IMR-90 (cell line): ENCODE data around the gene STARD7. TPM values are rescaled to one million over a fixed set of nuclear protein-coding genes. Genes with fewer than 3 reads are reported as not detected.

Experiments used
- ATAC-seq: fragments of 200-7000 bp; cut with Tn5 transposase; 2 replicates; pipeline ENCODE4 v1.9.1; 2020; ENCODE audit warnings: low read depth, mild to moderate bottlenecking, moderate library complexity
- BruUV-seq: library from RNA; stranded (reverse); fragments of 400-500 nt; replicated peaks from 2 replicates; lab custom pipeline; 2021; lab: Mats Ljungman, UMichigan
- CTCF ChIA-PET: fragments of 300-600 bp; formaldehyde crosslinking; extraction: SDS; loops from one replicate; lab custom pipeline; 2021; ENCODE audit warnings: antibody characterized with exemption; lab: Yijun Ruan, JAX
- POLR2A ChIA-PET: fragments of 300-600 bp; sonication (Branson Sonifier 250); formaldehyde crosslinking; loops from one replicate; lab custom pipeline; 2022; ENCODE audit warnings: antibody characterized with exemption; ENCODE audit not compliant: unreplicated experiment; lab: Charles Lee
- DNase-seq: peaks from one replicate; pipeline ENCODE4 v3.0.0; 2013
- H2AFZ ChIP-seq: replicated peaks from 2 replicates; pipeline ENCODE3; 2013; ENCODE audit warnings: low read length, mild to moderate bottlenecking; ENCODE audit not compliant: poor library complexity
- H2AK5ac ChIP-seq: 2 replicates; pipeline ENCODE4 v1.6.1; 2013; ENCODE audit warnings: low read depth, low read length, inconsistent platforms
- H2AK9ac ChIP-seq: replicated peaks from 2 replicates; pipeline ENCODE3; 2013; ENCODE audit warnings: mild to moderate bottlenecking, low read depth, low read length, moderate library complexity; ENCODE audit not compliant: poor library complexity
- H2BK120ac ChIP-seq: 2 replicates; pipeline ENCODE4 v1.6.1; 2013; ENCODE audit warnings: low read depth, low read length, inconsistent platforms
- H2BK15ac ChIP-seq: 3 replicates; pipeline ENCODE4 v1.6.1; 2013; ENCODE audit warnings: low read depth, low read length, inconsistent platforms
- H2BK20ac ChIP-seq: 2 replicates; pipeline ENCODE4 v1.6.1; 2013; ENCODE audit warnings: low read depth, mild to moderate bottlenecking, inconsistent platforms, low read length, moderate library complexity
- H2BK5ac ChIP-seq: 2 replicates; pipeline ENCODE4 v1.6.1; 2013; ENCODE audit warnings: mild to moderate bottlenecking, low read depth, low read length, inconsistent platforms; ENCODE audit not compliant: poor library complexity, severe bottlenecking
- H3K14ac ChIP-seq: replicated peaks from 2 replicates; pipeline ENCODE4 v1.6.1; 2013; ENCODE audit warnings: low read depth, low read length, inconsistent platforms
- H3K18ac ChIP-seq: 2 replicates; pipeline ENCODE4 v1.6.1; 2013; ENCODE audit warnings: low read depth, low read length, control low read depth
- H3K23ac ChIP-seq: 2 replicates; pipeline ENCODE4 v1.6.1; 2013; ENCODE audit warnings: low read depth, low read length, inconsistent platforms
- H3K27ac ChIP-seq: 2 replicates; pipeline ENCODE4 v1.5.1; 2013; ENCODE audit warnings: mild to moderate bottlenecking, control low read depth, low read length; ENCODE audit not compliant: insufficient read depth
- H3K27me3 ChIP-seq: 2 replicates; pipeline ENCODE4 v1.6.1; 2013; ENCODE audit warnings: low read length; ENCODE audit not compliant: control insufficient read depth, insufficient read depth
- H3K36me3 ChIP-seq: 2 replicates; pipeline ENCODE4 v1.6.1; 2013; ENCODE audit warnings: low read length, mixed read lengths; ENCODE audit not compliant: control insufficient read depth, insufficient read depth
- H3K4ac ChIP-seq: 2 replicates; pipeline ENCODE4 v1.6.1; 2013; ENCODE audit warnings: low read depth, low read length, inconsistent platforms
- H3K4me1 ChIP-seq: 2 replicates; pipeline ENCODE4 v1.6.1; 2013; ENCODE audit warnings: low read length, mixed read lengths; ENCODE audit not compliant: control insufficient read depth, insufficient read depth
- H3K4me2 ChIP-seq: 2 replicates; pipeline ENCODE4 v1.6.1; 2013; ENCODE audit warnings: low read depth, mild to moderate bottlenecking, control low read depth, low read length, moderate library complexity
- H3K4me3 ChIP-seq: 2 replicates; pipeline ENCODE4 v1.5.1; 2013; ENCODE audit warnings: low read depth, mild to moderate bottlenecking, control low read depth, low read length, moderate library complexity; ENCODE audit not compliant: insufficient read depth
- H3K56ac ChIP-seq: 2 replicates; pipeline ENCODE4 v1.6.1; 2013; ENCODE audit warnings: low read length, inconsistent platforms; ENCODE audit not compliant: insufficient read depth; ENCODE audit errors: extremely low read depth
- H3K79me1 ChIP-seq, 2 experiments: 2 replicates each; pipeline ENCODE4 v1.6.1; 2013; ENCODE audit warnings: low read length in 2 of 2, inconsistent platforms in 1 of 2, low read depth in 1 of 2
- H3K9ac ChIP-seq: 2 replicates; pipeline ENCODE4 v1.6.1; 2013; ENCODE audit warnings: low read depth, low read length, control low read depth
- H3K9me1 ChIP-seq: 2 replicates; pipeline ENCODE4 v1.6.1; 2013; ENCODE audit warnings: low read length, inconsistent platforms; ENCODE audit not compliant: insufficient read depth
- H3K9me3 ChIP-seq: 2 replicates; pipeline ENCODE4 v1.6.1; 2013; ENCODE audit warnings: low read length; ENCODE audit not compliant: control insufficient read depth, insufficient read depth
- H4K20me1 ChIP-seq: 2 replicates; pipeline ENCODE4 v1.6.1; 2013; ENCODE audit warnings: low read length, inconsistent platforms; ENCODE audit not compliant: insufficient read depth
- H4K5ac ChIP-seq: 2 replicates; pipeline ENCODE4 v1.6.1; 2013; ENCODE audit warnings: mild to moderate bottlenecking, low read depth, low read length, control low read depth
- H4K8ac ChIP-seq, 2 experiments: 2 replicates each; pipeline ENCODE4 v1.6.1; 2013; ENCODE audit warnings: low read depth in 2 of 2, low read length in 2 of 2, control low read depth in 1 of 2, inconsistent platforms in 1 of 2
- H4K91ac ChIP-seq: 2 replicates; pipeline ENCODE4 v1.6.1; 2013; ENCODE audit warnings: low read depth, low read length, inconsistent platforms; ENCODE audit not compliant: insufficient read depth
- BHLHE40 ChIP-seq: fragments of 150-350 bp; IDR thresholded peaks from 2 replicates; pipeline ENCODE4 v1.6.1; 2016; ENCODE audit warnings: mild to moderate bottlenecking, low read depth, low read length
- CEBPB ChIP-seq: IDR thresholded peaks from 2 replicates; pipeline ENCODE4 v1.6.1; 2012; ENCODE audit warnings: low read depth, low read length, improper control_type of control experiment
- FOS ChIP-seq: fragments of 150-350 bp; IDR thresholded peaks from 2 replicates; pipeline ENCODE4 v1.6.1; 2016; ENCODE audit warnings: low read depth, low read length
- MAZ ChIP-seq: IDR thresholded peaks from 2 replicates; pipeline ENCODE4 v1.6.1; 2012; ENCODE audit warnings: low read depth, mild to moderate bottlenecking, low read length, improper control_type of control experiment, moderate library complexity, borderline replicate concordance
- MXI1 ChIP-seq: IDR thresholded peaks from 2 replicates; pipeline ENCODE4 v1.6.1; 2012; ENCODE audit warnings: low read depth, mild to moderate bottlenecking, low read length, moderate library complexity, borderline replicate concordance
- NFE2L2 ChIP-seq: fragments of 150-350 bp; IDR thresholded peaks from 2 replicates; pipeline ENCODE4 v1.6.1; 2016; ENCODE audit warnings: low read depth, mild to moderate bottlenecking, low read length
- POLR2A ChIP-seq: IDR thresholded peaks from 2 replicates; pipeline ENCODE4 v1.6.1; 2012; ENCODE audit warnings: mild to moderate bottlenecking, low read depth, low read length
- RCOR1 ChIP-seq: IDR thresholded peaks from 2 replicates; pipeline ENCODE4 v1.6.1; 2012; ENCODE audit warnings: mild to moderate bottlenecking, low read length, improper control_type of control experiment; ENCODE audit not compliant: insufficient replicate concordance
- RFX5 ChIP-seq: IDR thresholded peaks from 2 replicates; pipeline ENCODE4 v1.8.0; 2012; ENCODE audit warnings: low read depth, mild to moderate bottlenecking, low read length, moderate library complexity
- SMC3 ChIP-seq: fragments of 150-350 bp; IDR thresholded peaks from 2 replicates; pipeline ENCODE4 v1.6.1; 2016; ENCODE audit warnings: low read depth, mild to moderate bottlenecking, antibody characterized with exemption, low read length, moderate library complexity
- USF2 ChIP-seq: fragments of 150-350 bp; IDR thresholded peaks from 2 replicates; pipeline ENCODE4 v1.6.1; 2017; ENCODE audit warnings: mild to moderate bottlenecking, antibody characterized with exemption, low read length, low read depth
- WGBS, 2 experiments: methylation state at CpG; one replicate each; pipeline versions ENCODE4 v1.1.5 to v1.1.7; 2013; ENCODE audit warnings: missing lambda C conversion rate in 2 of 2; ENCODE audit not compliant: insufficient read length in 1 of 2; ENCODE audit errors: extremely low coverage in 2 of 2; 5-methylcytosine and 5-hydroxymethylcytosine counted together
- dilution Hi-C: fragments of 300-500 bp; cut with HindIII; formaldehyde crosslinking; loops from one replicate; pipeline ENCODE4 v1.14.3; 2018; ENCODE audit warnings: low sequenced_read_pairs; ENCODE audit not compliant: unreplicated experiment
- in situ Hi-C: fragments of 300-500 bp; cut with MboI; formaldehyde crosslinking; loops from 3 replicates; pipeline ENCODE4 v1.14.3; 2019; ENCODE audit warnings: low sequenced_read_pairs, inconsistent platforms, mixed read lengths
- intact Hi-C: fragments of 100-400 bp; cut with micrococcal nuclease; formaldehyde crosslinking; loops from 2 replicates; pipeline ENCODE4 v1.10.0; 2022
- polyA plus RNA-seq, 3 experiments: library from polyadenylated mRNA; depleted of rRNA; stranded (reverse); fragments of >200 nt; gene quantifications; 2 replicates each; pipeline ENCODE4 v1.2.3, GENCODE V29; 2012; ENCODE audit warnings: low replicate concordance in 1 of 3
- total RNA-seq: library from RNA; depleted of rRNA; stranded (reverse); fragments of >200 nt; gene quantifications from 2 replicates; pipeline ENCODE4 v1.2.3, GENCODE V29; 2012

The STARD7 gene
- total and polyA plus RNA-seq, 2 of the 4 experiments (the other 2 are of a cell fraction) = 61.7 to 138 TPM

GRCh38 chr2:96240341-96241038, 31.9 kb upstream of the STARD7 start:
- 94% methylated on average over 3 of the region's 9 CpGs; no CpG with 5 or more reads in 1 of the 2 experiments for WGBS, 2 experiments
- Histone ChIP-seq H4K20me1 (no peaks in the 10 kb centered on the region), H3K14ac (no peak overlapping the region), H3K56ac (no peak overlapping the region), H3K36me3 (peaks cover 4% of the 10 kb centered on the region), H3K27me3 (no peaks in the 10 kb centered on the region), H3K4me2 (no peak overlapping the region), H3K23ac (no peak overlapping the region), H2AK9ac (no peak overlapping the region), H2BK5ac (no peak overlapping the region), H3K4me1 (peaks cover 3% of the 10 kb centered on the region; the same call in 1 of the 2 replicates), H3K4me3 (no peak overlapping the region), H3K27ac (no peak overlapping the region), H3K9me3 (no peaks in the 10 kb centered on the region), H2BK15ac (no peak overlapping the region), H4K91ac (no peak overlapping the region), H2AK5ac (no peak overlapping the region), H3K79me1 (peaks cover 0 to 4% of the 10 kb centered on the region in 2 experiments; a peak in 1 of 4 replicates), H2BK120ac (no peak overlapping the region), H3K4ac (no peak overlapping the region), H4K8ac (no peak overlapping the region), H2AFZ (no peak overlapping the region), H3K18ac (no peak overlapping the region), H2BK20ac (no peak overlapping the region), H3K9ac (no peak overlapping the region), H4K5ac (no peak overlapping the region), H3K9me1 (peaks cover 8% of the 10 kb centered on the region; the same call in 1 of the 2 replicates)
- intact Hi-C loops (no loop called here), dilution Hi-C loops (no loop called here), in situ Hi-C loops (no loop called here)
- POLR2A ChIA-PET = no interaction called here
- ATAC-seq = no peak
- no peak for TF ChIP-seq MXI1
- TF ChIP-seq FOS = no peak
- TF ChIP-seq NFE2L2 = no peak
- no peak for TF ChIP-seq MAZ
- TF ChIP-seq POLR2A = no peak
- TF ChIP-seq USF2 = no peak
- TF ChIP-seq SMC3 = no peak
- no peak for TF ChIP-seq RFX5
- TF ChIP-seq CEBPB = no peak
- no peak for TF ChIP-seq RCOR1
- no peak for TF ChIP-seq BHLHE40
- CTCF ChIA-PET = no interaction called here
- DNase-seq = no peak
- no TSS peak for BruUV-seq
